Effector memory CD8-positive, alpha-beta T cell (primary cell): ENCODE measurements around the gene TAF15.

Experiments
- ATAC-seq: fragments of 150-1000 bp; cut with Tn5 transposase; replicated peaks from 2 replicates; pipeline ENCODE4 v1.10.0; 2021; ENCODE audit warnings: mild to moderate bottlenecking, moderate library complexity
- DNase-seq, 3 experiments: peaks; one replicate each; pipeline ENCODE4 v3.0.0; 2021
- H3K27ac Mint-ChIP-seq, 2 donors: one replicate each; pipeline ENCODE4 v1.8.0; 2022; ENCODE audit warnings: mild to moderate bottlenecking in 2 of 2, mixed read lengths in 2 of 2, moderate library complexity in 2 of 2
- H3K27me3 Mint-ChIP-seq, 2 donors: one replicate each; pipeline ENCODE4 v1.8.0; 2022; ENCODE audit warnings: mixed read lengths in 2 of 2
- H3K36me3 Mint-ChIP-seq: one replicate; pipeline ENCODE4 v1.8.0; 2022; ENCODE audit warnings: mild to moderate bottlenecking, moderate library complexity, mixed read lengths; ENCODE audit not compliant: insufficient read depth
- H3K4me1 Mint-ChIP-seq, 2 donors: one replicate each; pipeline ENCODE4 v1.8.0; 2022; ENCODE audit warnings: low read depth in 2 of 2, mixed read lengths in 2 of 2
- H3K4me3 Mint-ChIP-seq, 2 donors: one replicate each; pipeline ENCODE4 v1.8.0; 2022; ENCODE audit warnings: mild to moderate bottlenecking in 2 of 2, mixed read lengths in 2 of 2, moderate library complexity in 2 of 2
- H3K9me3 Mint-ChIP-seq, 2 donors: one replicate each; pipeline ENCODE4 v1.8.0; 2022; ENCODE audit warnings: mixed read lengths in 2 of 2
- total RNA-seq, 9 experiments: gene quantifications; one replicate each; lab custom pipeline; 2026; lab: John Stamatoyannopoulos, UW

The TAF15 gene
- total RNA-seq = 40.2 to 165 (median 56.2) reads per million in 9 experiments

DNA sequence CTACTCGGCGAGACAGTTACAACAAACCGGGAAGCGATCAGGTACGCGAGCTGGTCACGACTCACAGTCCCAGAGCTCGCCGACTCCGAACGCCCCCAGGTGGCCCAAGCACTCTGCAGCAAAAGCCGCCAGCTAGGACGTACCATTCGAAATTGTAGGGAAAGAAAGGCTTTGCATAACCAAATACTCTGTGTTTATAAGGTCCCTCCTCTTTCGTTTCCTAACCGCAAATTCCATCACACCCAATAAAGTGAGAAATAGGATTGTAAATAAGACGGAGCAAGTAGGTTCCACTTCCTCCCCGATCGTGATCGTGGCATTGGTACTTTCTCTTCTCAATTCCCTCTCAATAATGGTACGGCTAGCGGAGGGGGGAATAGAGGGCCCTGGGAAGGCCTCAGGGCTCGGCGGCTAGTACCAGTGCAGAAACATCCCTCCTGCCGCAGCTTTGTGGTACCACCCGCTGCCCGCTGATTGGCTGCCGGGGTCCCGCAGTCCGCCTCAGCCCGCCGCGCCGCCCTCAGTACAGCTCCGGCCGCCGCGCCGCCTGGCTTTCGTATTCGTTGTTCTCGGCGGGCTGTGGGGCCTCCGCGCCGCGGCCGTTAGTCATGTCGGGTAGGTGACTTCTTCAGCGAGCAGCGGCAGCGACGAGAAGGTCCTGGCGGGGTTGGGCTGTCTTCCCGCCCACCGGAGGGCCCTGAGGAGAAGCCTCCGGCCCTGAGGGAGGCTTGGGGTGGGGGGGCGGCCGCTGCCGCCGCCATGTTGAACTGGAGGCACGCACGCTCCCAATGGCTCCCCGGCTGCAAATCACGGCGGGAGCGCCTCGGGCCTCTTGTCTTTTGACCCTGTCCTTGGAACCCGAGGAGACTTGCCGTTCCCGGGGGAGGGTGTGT, at the start of gene TAF15:
Gene TAF15 (plus strand): TSS at position 523 of the 893 bp plus-strand sequence. CDS start 86 bp downstream, at position 609.
- Mint-ChIP-seq H3K4me3 (peak within 1 kb of the TSS; percentile 90 to 95), H3K4me1 (peaks cover 28 to 43% of the 10 kb centered on the region in 2 donors), H3K27ac (peak within 1 kb of the TSS; percentile 95 to 97), H3K9me3 (no peaks in the 10 kb centered on the region), H3K36me3 (peaks cover 26% of the 10 kb centered on the region), H3K27me3 (no peaks in the 10 kb centered on the region)
- peak; percentile 92 to 93 (median 92) for DNase-seq
- peak; percentile 91 for ATAC-seq

DNA sequence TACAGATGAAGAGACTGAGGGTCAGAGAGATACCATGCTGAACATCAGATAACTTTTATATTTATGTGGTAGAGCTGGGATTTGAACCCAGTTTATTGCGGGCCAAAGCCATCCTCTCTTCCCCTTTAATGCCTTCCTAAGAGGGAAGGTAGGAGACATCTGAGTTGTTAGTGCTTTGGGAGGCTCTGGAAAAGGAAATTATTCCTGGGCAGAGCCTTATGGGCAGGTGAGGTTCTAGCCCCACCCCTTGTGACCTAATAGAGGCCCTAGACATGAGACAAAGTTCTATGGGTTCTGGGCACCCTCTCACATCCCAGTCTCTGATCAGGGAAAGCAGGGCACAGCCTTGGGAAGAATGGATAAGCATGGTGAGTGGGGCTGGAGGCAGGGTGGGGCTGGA, 48.7 kb upstream of the TAF15 start, which contains the start of gene C17orf50:
Gene C17orf50 (plus strand): TSS at position 301 of the 400 bp plus-strand sequence. CDS start 55 bp downstream, at position 356.
- H3K4me1 Mint-ChIP-seq = peaks cover 2 to 11% of the 10 kb centered on the region in 2 donors
- ATAC-seq (no peak), DNase-seq (no peak)
- no peak within 1 kb of the TSS for H3K4me3 Mint-ChIP-seq
- no peaks in the 10 kb centered on the region for H3K9me3 Mint-ChIP-seq
- no peak within 1 kb of the TSS for H3K27ac Mint-ChIP-seq
- H3K27me3 Mint-ChIP-seq = no peaks in the 10 kb centered on the region
- H3K36me3 Mint-ChIP-seq = no peaks in the 10 kb centered on the region

DNA sequence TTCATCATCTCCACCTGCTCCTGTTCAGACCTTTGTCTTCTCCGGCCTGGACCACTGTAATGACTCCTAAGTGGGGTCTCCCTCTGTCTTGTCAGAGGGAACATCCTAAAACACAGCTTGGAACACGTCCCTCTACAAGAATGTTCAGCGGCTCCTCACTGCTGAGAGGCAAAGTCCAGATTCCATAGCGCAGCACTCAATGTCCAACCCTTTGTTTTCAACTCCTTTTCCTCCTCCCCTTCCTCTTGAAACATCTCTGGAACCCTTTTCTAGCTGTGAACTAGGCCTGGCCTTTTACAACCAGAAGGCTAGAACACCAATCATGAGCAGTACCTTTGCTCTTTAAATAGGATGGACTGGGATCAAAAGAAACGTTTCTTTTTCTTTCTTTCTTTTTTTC, 47.7 kb upstream of the TAF15 start:
- no peak overlapping the region for H3K4me3 Mint-ChIP-seq
- H3K27ac Mint-ChIP-seq = no peak overlapping the region
- ATAC-seq (no peak), DNase-seq (no peak)
- H3K4me1 Mint-ChIP-seq = peaks cover 2 to 11% of the 10 kb centered on the region in 2 donors
- no peaks in the 10 kb centered on the region for H3K36me3 Mint-ChIP-seq
- H3K9me3 Mint-ChIP-seq = no peaks in the 10 kb centered on the region
- no peaks in the 10 kb centered on the region for H3K27me3 Mint-ChIP-seq

DNA sequence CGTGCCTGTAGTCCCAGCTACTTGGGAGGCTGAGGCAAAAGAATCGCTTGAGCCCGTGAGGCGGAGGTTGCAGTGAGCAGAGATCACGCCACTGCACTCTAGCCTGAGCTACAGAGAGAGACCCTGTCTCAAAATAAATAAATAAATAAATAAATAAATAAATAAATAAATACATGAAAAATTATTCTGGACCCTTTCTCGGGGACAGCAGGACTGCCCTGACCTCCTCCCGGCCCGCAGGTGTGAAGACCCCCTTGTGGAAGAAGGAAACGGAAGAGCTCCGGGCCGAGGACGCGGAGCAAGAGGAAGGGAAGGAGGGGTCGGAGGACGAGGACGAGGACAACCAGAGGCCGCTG, 45.5 kb upstream of the TAF15 start:
- Mint-ChIP-seq H3K27ac (no peak overlapping the region), H3K27me3 (peaks cover 0 to 10% of the 10 kb centered on the region in 2 donors), H3K4me3 (peak overlapping the region; percentile 87 to 91), H3K36me3 (no peaks in the 10 kb centered on the region), H3K4me1 (peaks cover 2 to 11% of the 10 kb centered on the region in 2 donors), H3K9me3 (no peaks in the 10 kb centered on the region)
- DNase-seq (no peak), ATAC-seq (no peak)

DNA sequence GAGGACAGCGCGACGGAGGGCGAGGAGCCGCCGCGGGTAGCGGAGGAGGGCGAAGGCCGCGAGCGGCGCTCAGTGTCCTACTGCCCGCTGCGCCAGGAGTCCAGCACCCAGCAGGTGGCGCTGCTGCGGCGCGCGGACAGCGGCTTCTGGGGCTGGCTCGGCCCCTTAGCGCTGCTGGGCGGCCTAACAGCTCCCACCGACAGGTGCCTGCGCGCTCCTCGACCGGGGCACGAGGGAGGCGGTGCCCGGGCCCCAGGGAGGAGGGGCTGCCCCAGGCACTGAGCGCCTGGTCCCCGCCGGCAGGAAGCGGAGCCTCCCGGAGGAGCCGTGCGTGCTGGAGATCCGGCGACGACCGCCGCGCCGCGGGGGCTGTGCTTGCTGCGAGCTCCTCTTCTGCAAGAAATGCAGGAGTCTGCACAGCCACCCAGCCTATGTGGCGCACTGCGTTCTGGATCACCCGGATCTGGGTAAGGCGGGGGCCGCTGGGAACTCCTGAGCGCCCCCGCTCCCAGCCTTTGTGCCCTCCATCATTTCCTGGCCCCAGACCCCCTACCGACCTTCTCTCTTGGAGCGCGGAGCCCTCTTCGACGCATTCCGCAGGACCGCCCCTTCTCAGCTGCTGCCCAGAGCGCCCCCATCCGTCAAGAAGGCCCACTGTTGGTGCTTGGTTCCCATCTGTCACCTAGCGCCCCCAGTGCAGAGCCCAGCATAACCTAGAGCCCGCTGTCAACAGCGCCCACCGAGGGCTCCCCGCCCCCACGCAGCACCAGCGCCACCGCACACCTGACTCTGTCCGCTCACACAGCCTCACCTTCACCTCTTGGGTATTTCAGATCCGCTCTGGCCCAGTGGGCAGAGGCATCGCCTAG, 44.9 kb upstream of the TAF15 start:
- DNase-seq = peak; percentile 79 to 86 (median 82)
- Mint-ChIP-seq H3K9me3 (no peaks in the 10 kb centered on the region), H3K4me1 (peaks cover 2 to 11% of the 10 kb centered on the region in 2 donors), H3K4me3 (peak overlapping the region; percentile 87 to 91), H3K27ac (peak overlapping the region in 1 of 2 donors; percentile 34), H3K27me3 (peaks cover 0 to 15% of the 10 kb centered on the region in 2 donors), H3K36me3 (no peaks in the 10 kb centered on the region)
- peak; percentile 87 for ATAC-seq

DNA sequence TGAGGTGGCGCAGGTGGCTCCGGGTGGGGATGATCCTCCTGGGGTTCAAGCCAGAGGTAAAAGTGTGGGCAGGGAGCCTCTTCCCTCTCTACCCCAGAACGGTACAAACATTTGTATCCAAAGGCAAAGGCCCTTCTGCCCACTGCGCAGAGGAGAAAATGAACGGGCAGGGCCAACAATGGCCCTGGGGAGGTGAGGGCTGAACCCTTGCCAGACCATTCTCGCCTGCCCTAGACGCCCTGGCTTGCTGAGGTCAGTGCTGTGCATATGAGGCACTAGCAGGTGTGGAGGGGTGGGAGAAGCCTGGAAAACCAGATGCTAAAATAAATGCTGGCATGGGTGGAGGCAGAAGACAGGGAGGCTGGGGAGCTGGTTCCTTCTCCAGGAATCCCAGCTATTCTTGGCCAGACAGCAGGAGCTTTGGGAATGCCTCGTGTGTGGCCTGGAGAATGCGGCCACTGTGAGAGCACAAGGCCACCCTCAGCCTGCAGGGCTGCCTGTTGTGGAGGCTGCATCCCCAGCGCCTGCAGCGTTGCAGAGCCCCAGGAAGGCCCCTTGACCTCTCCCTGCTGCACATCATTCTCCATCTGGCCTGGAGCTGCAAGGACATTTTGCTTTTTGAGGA, 44.1 kb upstream of the TAF15 start:
- no peaks in the 10 kb centered on the region for H3K36me3 Mint-ChIP-seq
- no peak overlapping the region for H3K27ac Mint-ChIP-seq
- H3K4me3 Mint-ChIP-seq = peak overlapping the region; percentile 87 to 91
- no peak for ATAC-seq
- H3K4me1 Mint-ChIP-seq = peaks cover 2 to 11% of the 10 kb centered on the region in 2 donors
- no peaks in the 10 kb centered on the region for H3K9me3 Mint-ChIP-seq
- DNase-seq = no peak
- peaks cover 0 to 19% of the 10 kb centered on the region in 2 donors for H3K27me3 Mint-ChIP-seq

DNA sequence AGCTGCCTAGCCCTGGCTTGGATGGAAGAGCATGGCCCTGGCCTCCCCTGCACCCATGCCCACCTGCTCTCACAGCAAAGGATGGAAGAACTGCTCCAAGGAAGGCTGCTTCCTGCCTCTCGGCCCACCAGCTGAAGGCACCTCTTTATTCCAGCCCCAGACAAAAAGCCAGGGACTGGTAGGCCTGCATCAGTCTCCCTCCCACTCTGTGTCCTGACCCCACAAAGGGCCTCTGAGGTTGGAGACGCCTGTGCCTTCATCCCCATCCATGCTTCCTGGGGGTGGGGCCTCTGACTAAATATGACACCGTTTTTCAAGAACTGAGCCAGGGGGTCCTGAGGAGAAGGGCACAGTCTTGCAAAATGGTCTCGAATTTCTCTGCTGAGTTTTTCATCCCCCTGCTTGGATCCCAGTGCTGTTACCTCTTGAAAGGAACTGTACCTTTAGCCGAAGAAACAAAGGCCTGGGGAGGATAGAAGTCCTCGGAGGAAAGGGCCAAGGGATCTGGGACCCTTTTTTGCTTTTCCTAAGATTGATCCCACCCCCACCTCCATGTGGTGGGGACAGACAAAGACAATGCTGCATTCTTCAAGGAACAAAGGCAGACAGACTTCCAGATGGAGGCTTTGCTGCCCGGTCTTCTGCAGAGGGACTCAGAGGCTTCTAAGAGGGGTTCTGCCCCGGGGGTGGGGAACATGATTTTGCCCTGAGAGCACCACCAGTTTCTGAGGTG, 43.4 kb upstream of the TAF15 start:
- Mint-ChIP-seq H3K4me3 (peak overlapping the region in 1 of 2 donors; percentile 87), H3K36me3 (no peaks in the 10 kb centered on the region), H3K27ac (no peak overlapping the region), H3K4me1 (peaks cover 2 to 11% of the 10 kb centered on the region in 2 donors), H3K9me3 (no peaks in the 10 kb centered on the region), H3K27me3 (peaks cover 0 to 19% of the 10 kb centered on the region in 2 donors)
- no peak for DNase-seq
- no peak for ATAC-seq

DNA sequence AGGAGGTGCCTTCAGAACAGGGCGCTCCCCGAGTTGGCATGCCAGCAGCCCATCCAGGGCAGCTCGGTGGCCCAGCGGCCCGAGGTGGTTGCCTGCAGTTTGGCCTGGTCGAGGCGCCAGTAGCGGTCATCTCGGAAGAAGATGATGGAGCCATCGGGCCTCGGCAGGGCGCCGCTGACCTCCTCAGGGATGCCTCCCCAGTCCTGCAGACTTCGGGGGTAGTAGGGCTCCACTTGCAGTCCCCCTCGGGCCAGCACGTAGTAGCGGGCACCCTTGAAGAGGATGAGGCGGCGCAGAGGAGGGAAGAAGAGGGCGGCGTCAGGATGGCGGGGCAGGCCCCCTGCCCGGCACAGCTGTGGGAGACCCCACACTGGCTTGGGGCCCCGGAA, 42.8 kb upstream of the TAF15 start:
- no peak for DNase-seq
- no peak for ATAC-seq
- Mint-ChIP-seq H3K36me3 (no peaks in the 10 kb centered on the region), H3K4me3 (no peak overlapping the region), H3K4me1 (peaks cover 2 to 11% of the 10 kb centered on the region in 2 donors), H3K27me3 (peaks cover 0 to 19% of the 10 kb centered on the region in 2 donors), H3K27ac (no peak overlapping the region), H3K9me3 (no peaks in the 10 kb centered on the region)

DNA sequence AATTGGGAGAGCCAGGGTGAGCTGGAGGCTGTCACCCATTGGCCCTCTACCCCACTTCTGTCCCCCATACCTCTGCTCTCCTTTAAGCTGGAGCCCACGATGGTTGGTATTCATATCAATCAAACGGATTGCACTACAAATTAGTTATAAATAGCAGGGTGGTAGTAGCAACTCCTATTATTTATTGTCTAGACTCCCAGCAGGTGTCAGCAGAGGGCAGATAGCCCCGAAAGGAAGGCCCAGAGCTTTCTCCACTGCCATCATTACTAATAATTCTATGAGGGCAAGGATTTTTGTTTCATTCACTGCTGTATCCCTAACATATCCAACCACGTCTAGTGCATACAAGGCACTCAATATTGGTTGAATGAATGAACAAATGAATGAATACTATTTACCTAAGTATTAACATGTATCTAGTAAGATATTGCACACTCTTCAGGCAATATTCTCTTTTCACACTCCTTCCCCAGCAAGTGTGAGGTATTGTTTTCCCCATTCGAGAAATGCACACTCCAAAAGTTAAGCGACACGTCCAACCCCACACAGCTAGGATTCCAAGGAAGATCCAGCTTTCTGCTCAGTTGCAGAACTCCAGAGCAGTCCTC, 42.3 kb upstream of the TAF15 start:
- Mint-ChIP-seq H3K4me1 (peaks cover 2 to 11% of the 10 kb centered on the region in 2 donors), H3K9me3 (no peaks in the 10 kb centered on the region), H3K27me3 (peaks cover 2 to 24% of the 10 kb centered on the region in 2 donors), H3K27ac (no peak overlapping the region), H3K36me3 (no peaks in the 10 kb centered on the region), H3K4me3 (no peak overlapping the region)
- peak in 1 of 3 experiments; percentile 25 for DNase-seq
- ATAC-seq = no peak

DNA sequence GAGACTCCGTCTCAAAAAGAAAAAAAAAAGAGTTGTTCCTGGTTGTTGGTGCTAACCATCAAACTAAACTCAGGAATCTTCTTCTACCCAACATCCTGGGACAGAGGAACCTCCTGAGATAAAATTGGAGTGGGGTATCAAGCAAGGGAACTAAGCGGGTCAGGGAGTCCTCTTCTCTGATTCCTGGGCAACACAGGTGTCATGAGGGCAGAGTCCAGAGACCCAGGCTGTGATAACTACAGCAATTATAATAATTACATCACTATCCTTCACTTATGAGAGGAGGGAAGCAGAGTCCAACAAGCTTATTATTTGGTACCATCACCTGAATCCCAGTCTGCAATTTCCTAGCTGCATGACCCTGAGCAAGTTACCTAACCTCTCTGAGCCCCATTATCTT, 40.5 kb upstream of the TAF15 start:
- Mint-ChIP-seq H3K36me3 (no peaks in the 10 kb centered on the region), H3K4me3 (no peak overlapping the region), H3K4me1 (peaks cover 2 to 11% of the 10 kb centered on the region in 2 donors), H3K27me3 (peaks cover 11 to 41% of the 10 kb centered on the region in 2 donors), H3K27ac (no peak overlapping the region), H3K9me3 (no peaks in the 10 kb centered on the region)
- ATAC-seq (no peak), DNase-seq (no peak)

DNA sequence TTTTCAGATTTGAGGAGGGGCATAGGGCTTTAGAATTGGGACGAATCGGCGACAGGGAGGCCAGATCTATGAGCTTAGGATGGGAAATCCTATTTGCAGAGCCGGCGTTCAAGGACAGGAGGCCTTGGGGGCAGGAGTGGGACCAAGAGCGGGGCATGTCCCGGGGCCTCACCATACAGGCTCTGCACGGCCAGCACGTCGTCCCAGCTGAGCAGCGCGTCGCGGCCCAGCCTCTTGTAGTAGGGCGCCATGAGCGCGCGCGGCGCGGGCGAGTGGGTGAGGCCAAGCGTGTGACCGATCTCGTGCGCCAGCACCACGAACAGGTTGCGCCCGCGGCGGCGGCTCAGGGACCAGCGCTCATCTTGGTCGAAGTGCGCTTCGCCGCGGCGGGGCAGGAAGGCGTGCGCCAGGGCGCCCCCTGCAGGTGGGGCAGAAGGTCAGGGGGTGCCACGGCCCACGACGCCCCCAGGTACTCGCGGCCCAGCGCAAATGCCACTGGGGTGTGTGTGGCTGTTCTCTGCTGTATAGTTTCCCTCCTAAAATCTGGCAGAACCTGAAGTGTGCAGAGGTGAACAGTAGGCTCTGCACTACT, 39.3 kb upstream of the TAF15 start:
- no peak for DNase-seq
- no peaks in the 10 kb centered on the region for H3K36me3 Mint-ChIP-seq
- H3K27me3 Mint-ChIP-seq = peaks cover 11 to 53% of the 10 kb centered on the region in 2 donors
- no peaks in the 10 kb centered on the region for H3K9me3 Mint-ChIP-seq
- peaks cover 0 to 4% of the 10 kb centered on the region in 2 donors for H3K4me1 Mint-ChIP-seq
- no peak overlapping the region for H3K27ac Mint-ChIP-seq
- H3K4me3 Mint-ChIP-seq = no peak overlapping the region
- ATAC-seq = no peak

DNA sequence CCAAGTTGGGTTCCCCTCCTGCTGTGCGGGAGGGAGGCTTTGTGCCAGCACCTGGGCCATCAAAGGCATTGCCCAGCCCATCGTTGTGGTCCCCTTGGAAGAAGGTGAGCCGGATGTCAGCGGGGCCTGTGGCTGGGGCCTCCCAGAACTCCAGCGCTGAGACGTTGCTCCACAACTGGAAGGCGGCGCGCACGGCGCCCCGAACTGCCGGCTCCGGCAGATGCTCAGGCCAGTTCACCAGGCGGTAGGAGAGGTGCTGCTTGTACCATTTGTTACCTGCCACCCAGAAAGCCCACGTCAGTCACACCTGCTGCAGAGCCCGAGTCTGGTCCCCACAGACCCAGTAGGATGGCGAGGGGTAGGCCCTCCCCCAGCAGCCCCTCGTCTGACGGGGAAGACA, 36.2 kb upstream of the TAF15 start:
- Mint-ChIP-seq H3K27ac (no peak overlapping the region), H3K9me3 (no peaks in the 10 kb centered on the region), H3K4me1 (no peaks in the 10 kb centered on the region), H3K36me3 (no peaks in the 10 kb centered on the region), H3K27me3 (peaks cover 16 to 57% of the 10 kb centered on the region in 2 donors), H3K4me3 (no peak overlapping the region)
- no peak for ATAC-seq
- DNase-seq = no peak
